EL (cell line): ENCODE measurements around the gene CAPN1.

Source experiments
- DNase-seq: peaks from one replicate; pipeline ENCODE4 v3.0.0-alpha.2; 2016

CAPN1 gene

DNA sequence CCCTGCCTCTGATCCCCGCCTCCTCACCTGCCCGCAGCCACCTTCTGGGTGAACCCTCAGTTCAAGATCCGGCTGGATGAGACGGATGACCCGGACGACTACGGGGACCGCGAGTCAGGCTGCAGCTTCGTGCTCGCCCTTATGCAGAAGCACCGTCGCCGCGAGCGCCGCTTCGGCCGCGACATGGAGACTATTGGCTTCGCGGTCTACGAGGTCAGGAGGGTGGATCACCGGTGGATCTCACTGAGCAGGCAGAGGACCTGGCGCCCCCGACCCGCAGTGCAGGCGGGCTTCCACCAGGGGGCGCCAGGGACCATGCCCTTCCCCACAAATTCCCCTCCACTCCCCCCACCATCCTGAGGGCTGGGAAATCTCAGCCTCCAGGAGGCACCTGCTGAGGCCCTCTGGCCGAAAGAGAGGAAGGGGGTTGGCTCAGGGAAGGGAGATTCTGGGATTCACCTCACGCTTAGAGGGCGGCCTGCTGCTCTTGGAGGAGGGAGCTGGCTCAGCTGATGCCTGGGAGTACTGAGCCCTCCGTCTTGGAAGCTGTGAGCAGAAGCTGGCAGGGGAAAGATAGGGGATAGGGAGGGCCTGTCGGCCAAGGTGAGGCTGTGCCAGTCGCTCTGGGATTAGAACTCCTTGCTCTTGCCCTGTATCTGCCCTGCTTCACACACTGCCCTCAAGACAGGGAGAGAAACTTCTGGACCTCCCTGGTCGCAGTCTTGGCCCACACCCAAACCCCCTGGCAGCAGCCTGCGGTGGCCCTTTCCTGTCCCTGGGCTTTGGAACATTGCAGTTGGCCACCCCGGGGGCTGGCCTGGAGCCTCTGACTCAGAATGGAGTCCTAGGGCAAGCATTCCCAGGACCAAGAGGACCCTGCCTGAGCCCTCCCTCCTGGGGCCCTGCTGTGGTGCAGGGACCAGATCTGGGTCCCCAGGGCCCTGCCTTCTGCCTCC, 23.2 kb downstream of the CAPN1 start:
- DNase-seq: peak; percentile 31

DNA sequence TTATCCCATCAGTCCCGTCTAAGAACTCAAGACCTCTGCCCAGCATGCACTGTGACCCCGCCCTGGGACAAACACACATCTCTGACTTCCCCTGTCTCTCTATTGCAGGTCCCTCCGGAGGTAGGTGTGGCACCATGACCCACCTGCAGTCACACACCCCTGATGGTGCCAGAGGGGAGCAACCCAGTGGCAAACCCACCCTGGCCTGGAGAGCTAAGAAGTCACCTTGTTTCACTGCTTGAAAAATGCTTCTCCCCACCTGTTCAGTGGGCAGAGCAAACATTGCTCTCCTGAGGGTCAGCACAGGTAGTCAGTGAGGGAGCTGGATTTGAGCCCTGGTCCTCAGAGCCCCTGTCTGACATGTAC, 23.9 kb downstream of the CAPN1 start:
- no peak for DNase-seq

GRCh38 chr11:65206441-65206841, 24.7 kb downstream of the CAPN1 start:
- DNase-seq: no peak

GRCh38 chr11:65206901-65207300, 25.2 kb downstream of the CAPN1 start:
- DNase-seq: no peak

GRCh38 chr11:65207918-65208784, 26.4 kb downstream of the CAPN1 start:
- no peak for DNase-seq

- DNase-seq: no peak
Observed at GRCh38 chr11:65208785-65209710, 27.3 kb downstream of the CAPN1 start.

GRCh38 chr11:65209711-65210360, 28.1 kb downstream of the CAPN1 start:
- DNase-seq: no peak

- no peak for DNase-seq
Observed at GRCh38 chr11:65210361-65210731, 28.6 kb downstream of the CAPN1 start.

GRCh38 chr11:65210748-65211147, 29.0 kb downstream of the CAPN1 start:
- DNase-seq: no peak

DNA sequence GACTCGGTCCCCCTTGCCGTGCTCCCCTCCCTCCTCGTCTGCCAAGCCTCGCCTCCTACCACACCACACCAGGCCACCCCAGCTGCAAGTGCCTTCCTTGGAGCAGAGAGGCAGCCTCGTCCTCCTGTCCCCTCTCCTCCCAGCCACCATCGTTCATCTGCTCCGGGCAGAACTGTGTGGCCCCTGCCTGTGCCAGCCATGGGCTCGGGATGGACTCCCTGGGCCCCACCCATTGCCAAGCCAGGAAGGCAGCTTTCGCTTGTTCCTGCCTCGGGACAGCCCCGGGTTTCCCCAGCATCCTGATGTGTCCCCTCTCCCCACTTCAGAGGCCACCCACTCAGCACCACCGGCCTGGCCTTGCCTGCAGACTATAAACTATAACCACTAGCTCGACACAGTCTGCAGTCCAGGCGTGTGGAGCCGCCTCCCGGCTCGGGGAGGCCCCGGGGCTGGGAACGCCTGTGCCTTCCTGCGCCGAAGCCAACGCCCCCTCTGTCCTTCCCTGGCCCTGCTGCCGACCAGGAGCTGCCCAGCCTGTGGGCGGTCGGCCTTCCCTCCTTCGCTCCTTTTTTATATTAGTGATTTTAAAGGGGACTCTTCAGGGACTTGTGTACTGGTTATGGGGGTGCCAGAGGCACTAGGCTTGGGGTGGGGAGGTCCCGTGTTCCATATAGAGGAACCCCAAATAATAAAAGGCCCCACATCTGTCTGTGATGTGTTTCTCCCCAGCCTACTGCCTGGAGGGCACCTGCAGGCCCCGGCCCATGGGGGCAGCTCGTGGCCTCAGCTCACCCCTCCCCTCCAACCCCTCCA, 29.8 kb downstream of the CAPN1 start:
- DNase-seq: no peak

DNA sequence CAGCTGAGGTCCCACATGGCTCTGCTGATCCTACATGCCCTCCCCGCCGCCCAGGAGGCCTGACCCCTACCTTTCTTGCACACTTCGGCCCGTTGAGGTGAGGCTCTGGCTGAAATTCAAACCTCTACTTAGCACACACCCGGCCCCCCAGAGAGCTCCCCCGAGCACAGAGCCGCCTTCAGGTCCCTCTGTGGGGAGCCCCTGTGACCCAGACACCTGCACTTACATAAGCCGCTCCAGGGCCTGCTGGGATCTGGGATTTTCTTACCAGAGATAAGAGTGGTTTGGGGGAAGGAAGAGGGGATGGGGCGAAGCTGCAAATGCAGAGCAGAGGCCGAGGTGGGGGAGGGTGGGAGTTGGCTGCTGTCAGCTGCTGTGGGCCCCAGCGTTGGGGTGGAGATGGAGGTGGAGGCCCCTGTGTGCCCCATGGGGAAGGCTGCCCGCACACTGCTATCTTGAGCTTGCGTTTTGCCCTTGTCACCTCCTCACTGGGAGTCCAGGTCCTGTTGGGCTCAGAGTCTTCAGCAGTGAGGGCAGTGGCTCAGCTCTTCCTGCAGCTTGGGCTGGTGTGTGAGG, 30.6 kb downstream of the CAPN1 start:
- no peak for DNase-seq

DNA sequence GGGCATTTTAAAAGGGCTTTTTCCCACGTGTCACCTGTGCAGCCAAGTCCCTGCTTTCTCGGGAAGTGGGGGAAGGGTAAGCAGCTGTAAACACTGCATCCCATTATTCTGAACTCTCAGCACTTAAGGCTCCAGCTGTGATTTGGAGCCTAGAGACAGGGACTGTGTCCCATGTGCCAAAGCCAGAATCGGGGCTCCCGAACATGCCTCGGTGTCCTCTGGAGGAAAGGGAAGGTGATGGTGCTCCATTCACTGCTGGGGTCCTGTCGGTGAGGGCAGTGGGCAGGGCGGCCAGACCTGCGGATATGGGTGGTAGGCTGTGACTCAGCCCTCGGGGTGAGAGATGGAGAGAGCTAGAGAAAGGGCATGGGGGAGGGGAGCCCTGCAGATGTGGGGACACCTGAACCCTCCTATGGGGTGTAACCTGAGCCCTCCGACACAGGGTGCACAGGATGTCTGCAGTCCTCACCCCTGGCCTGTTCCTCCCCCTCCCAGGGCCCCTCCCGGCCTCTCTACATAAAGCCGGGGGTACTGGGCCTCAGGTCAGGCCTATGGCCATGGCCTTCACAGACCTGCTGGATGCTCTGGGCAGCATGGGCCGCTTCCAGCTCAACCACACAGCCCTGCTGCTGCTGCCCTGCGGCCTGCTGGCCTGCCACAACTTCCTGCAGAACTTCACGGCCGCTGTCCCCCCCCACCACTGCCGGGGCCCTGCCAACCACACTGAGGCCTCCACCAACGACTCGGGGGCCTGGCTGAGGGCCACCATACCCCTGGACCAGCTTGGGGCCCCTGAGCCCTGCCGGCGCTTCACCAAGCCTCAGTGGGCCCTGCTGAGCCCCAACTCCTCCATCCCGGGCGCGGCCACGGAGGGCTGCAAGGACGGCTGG, 31.8 kb downstream of the CAPN1 start:
- no peak for DNase-seq

DNA sequence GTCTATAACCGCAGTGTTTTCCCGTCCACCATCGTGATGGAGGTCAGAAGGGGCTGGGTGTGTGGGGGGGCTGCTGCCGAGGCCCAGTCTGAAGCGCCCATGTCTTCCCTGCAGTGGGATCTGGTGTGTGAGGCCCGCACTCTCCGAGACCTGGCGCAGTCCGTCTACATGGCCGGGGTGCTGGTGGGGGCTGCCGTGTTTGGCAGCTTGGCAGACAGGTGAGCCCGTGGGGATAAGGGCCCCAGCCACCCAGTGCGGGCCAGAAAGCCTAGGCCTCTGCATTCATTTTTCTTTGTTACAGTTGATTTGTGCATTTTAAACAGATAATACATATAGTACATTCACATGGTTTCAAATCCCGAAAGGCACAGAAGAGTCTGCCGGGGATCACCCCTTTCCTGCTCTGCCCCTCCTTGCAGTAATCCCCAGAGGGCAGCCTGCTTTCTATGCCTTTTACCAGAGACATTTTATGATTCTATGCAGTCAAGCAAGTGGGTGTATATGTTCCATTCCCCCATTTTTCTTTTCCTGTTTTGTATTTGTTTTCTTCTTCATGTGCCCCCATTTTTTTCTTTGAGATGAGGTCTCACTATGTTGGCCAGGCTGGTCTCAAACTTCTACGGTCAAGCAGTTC, 32.6 kb downstream of the CAPN1 start:
- no peak for DNase-seq

- no peak for DNase-seq
Observed at GRCh38 chr11:65215441-65216076, 33.8 kb downstream of the CAPN1 start.

- no peak for DNase-seq
Observed at GRCh38 chr11:65216830-65217229, 35.1 kb downstream of the CAPN1 start.

DNA sequence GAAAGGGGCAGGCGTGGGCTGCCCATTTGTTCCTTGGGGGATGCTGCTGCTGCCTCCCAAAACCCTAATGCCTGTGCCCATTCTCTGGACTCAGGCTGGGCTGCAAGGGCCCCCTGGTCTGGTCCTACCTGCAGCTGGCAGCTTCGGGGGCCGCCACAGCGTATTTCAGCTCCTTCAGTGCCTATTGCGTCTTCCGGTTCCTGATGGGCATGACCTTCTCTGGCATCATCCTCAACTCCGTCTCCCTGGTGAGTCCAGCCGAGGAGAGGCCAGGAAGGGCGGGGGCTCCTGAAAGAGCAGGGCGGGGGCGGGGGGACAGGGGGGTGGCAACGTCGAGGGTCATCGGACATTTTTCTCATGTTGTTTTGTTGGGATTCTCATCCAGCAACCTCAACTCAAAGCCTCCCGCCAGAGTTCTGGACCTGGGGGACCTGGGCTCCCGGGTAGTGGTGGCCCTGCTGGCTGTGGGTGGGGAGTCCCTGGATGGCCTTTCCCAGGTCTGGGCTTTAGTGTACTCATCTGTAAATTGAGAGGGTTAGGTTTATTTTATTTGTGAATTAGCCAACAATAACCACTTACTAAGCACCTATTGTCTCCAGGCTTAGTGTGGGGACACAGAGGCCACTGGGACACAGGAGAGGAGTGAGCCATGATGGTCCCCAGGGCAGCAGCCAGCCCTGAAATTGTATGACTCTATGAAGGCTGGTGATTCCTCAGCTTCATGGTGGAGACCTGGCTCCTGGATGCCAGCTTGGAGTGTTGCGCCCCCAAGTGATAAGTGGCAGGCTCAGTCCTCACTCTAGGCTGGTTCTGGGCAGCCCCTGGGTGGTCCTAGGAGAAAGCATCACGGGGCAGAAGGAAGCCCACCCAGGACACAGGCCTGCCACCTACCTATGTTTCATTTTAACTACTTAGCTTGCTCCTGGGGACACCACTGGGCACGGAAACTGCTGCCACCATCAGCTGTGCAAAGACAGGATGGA, 36.0 kb downstream of the CAPN1 start:
- no peak for DNase-seq

- no peak for DNase-seq
Observed at GRCh38 chr11:65218446-65218845, 36.7 kb downstream of the CAPN1 start.

- peak; percentile 36 for DNase-seq
Observed at GRCh38 chr11:65219930-65220213, 38.1 kb downstream of the CAPN1 start.
